Measurements from ENCODE around the gene MBD2.

GRCh38 chr18:54181856-54182602, 42.4 kb downstream of the MBD2 start:
- TF ChIP-seq ZNF677 (tag by site-specific recombination; IDR thresholded peaks at IDR 0.05) (no peak), CTCF (tag by site-specific recombination; IDR thresholded peaks at IDR 0.05) (no peak), ZNF549 (tag by site-specific recombination; IDR thresholded peaks at IDR 0.05) (no peak), YY1 (tag by site-specific recombination; IDR thresholded peaks at IDR 0.05) (no peak), ZNF639 (tag by site-specific recombination; IDR thresholded peaks at IDR 0.05) (no peak), ZBTB20 (tag by site-specific recombination; IDR thresholded peaks at IDR 0.05) (no peak), MEIS1 (CRISPR knock-in tag; IDR thresholded peaks at IDR 0.05; ENCODE audit: borderline replicate concordance) (no peak), ZBTB10 (tag by site-specific recombination; IDR thresholded peaks at IDR 0.05) (no peak), ZNF274 (IDR thresholded peaks at IDR 0.05; ENCODE audit: low read length) (no peak), ZNF274 (tag by site-specific recombination; IDR thresholded peaks at IDR 0.05; ENCODE audit: borderline replicate concordance) (no peak), ZNF174 (tag by site-specific recombination; IDR thresholded peaks at IDR 0.05) (no peak)

Measured in HEK293 (cell line).